ENCODE data around the gene EPG5.
"Not testable (repeated sequence)": the region's sequence is repeated elsewhere in the genome, so short reads cannot be mapped to it uniquely, and the experiment has no call there.

The EPG5 gene

GRCh38 chr18:45974088-45974536 lies 7.0 kb upstream of the EPG5 start:
- DNase-seq, result peak; percentile 86

DNA sequence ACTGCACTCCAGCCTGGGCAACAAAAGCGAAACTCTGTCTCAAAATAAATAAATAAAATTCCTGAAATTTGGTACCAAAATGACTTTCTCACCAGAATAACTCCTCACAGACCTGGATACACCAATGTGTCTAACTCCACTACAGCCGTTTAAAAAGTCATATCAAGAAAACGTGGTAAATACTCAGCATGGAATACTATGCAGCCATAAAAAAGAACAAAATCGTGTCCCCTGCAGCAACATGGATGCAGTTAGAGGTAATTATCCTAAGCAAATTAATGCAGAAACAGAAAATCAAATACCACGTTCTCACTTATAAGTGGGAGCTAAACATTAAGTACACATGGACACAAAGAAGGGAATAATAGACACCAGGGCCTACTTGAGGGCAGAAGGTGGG lies 2.2 kb downstream of the EPG5 start:
- not testable (repeated sequence) for DNase-seq

DNA sequence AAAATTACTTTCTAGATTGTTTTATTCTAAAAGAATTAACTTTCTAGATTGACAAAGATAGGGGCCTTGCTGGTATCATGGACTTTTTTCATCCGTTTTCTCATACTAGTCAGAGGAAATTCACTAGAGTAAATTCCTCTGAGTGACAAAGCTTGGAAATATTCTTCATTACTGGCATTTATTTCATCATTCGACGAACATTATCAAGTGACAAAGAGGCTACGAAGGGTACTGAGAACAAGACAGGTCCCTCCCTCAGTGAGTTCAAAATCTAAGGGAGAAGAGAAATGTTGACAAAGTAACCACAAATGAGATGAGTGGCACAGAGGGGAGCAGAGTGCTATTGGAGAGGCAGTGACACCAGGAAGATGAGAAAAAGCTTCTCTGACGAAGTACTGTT lies 4.3 kb downstream of the EPG5 start:
- DNase-seq, result peak; percentile 79

DNA sequence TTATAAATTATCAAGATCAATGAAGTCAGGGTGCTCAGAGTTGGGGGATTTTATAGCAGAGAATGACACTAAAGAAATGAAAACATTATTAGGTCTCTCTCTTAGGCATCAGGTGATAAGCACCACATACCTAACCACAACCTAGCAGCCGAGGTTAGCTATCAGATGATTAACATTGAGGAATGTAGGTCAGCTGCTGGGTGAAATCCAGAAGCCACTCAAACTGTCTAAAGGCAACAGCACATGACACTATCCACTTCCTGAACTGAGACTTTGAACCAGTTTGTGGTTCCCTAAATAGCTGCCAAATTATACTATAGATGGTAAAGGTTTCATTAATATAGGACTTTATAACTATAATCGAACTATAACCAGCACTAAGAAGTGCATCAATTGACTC lies 4.7 kb downstream of the EPG5 start:
- DNase-seq, result peak; percentile 76

GRCh38 chr18:45959484-45959883 lies 7.6 kb downstream of the EPG5 start:
- DNase-seq, result not testable (repeated sequence)

DNA sequence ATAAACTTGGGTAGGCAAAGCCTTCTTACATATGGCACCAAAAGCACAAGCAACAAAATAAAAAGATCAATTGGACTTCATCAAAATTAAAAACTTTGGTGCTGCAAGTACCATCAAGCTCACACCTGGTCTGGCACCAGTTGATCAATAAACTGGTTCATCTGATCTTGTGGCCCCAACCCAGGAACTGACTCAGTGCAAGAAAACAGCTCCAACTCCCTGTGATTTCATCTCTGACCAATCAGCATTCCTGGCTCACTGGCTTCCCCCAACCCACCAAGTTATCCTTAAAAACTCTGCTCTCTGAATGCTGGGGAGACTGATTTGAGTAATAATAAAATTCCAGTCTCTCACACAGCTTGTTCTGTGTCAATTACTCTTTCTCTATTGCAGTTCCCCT lies 8.4 kb downstream of the EPG5 start:
- peak; percentile 36 for DNase-seq

- no peak for DNase-seq
These were observed 9.1 kb downstream of the EPG5 start for GRCh38 chr18:45958027-45958426.

DNA sequence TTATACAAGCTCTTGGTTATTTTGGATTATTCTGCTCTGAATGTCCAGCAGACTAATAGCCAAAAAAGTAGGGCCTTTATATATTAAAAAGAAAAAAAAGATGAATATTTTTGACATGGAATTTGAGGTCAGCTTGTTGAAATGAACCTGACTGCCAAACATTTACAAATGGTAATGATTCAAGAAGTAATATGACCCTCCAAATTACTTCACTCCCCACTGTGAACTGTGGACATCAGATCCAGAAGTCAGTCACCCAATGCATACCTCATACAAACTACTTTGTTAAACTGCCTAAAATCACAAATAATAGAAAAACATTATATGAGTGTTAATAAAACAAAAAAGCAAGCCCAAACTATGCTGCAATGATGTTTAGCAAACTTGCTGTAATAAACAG lies 10.0 kb downstream of the EPG5 start:
- DNase-seq, result peak; percentile 68

DNA sequence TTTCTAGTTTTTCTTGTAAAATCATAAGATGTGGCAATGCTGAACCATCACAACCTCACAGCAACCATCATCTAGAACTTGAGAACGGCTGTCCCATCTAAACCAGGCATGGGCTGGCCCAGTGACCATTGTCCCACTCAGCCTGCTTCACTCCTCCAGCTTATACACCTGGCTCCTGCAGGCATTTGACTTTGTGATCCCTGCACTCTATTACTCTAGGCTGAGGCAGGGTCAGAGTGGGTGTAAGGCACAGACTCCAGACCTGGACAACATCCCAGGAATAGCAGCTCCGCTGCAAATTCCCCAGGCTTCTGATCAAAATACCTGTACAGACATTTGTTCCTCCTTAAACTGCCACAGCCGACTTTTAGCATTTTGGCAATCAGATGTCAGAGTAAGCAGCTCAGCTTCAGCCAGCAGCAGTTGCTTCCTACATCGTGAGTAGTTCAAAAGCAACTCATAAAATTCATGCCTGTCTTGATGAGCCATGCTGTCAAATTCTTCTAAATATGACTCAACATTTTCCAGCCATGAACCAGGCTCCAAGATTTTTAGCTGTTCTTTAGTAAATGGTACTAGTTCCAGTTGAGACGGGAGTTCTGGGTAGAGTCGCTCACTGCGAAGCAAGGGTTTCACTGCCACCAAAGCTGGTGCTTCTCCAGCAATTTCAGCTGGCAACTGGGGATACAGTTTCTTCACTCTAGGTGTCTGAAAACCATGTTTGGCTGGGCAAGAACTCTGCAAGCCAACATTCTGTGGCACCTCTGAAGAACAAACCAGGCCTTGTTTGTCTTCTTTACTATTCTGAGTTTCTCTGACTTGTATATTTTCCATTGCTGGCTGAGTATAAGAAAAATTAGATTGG lies 12.8 kb downstream of the EPG5 start:
- peak; percentile 94 for DNase-seq

GRCh38 chr18:45951016-45951714 lies 16.0 kb downstream of the EPG5 start:
- peak; percentile 93 for DNase-seq

DNA sequence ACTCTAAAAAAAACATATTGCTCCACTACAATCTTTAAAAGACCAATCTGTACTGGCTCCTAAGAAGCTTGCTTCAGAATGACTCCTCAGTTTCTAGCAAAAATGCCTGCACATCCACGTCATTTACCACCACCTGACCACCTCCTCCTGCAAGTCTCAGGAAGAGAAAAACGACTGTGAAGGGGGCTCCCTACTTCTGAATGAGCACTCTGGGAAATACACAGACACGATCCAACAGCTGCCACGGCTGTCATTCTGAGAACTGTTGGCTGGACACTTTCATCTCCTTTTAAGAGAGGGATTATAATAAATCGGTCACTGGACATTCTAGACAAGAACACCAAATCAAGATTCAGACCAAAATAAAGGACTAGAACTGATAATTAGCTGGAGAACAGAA lies 21.5 kb downstream of the EPG5 start:
- no peak for DNase-seq

DNA sequence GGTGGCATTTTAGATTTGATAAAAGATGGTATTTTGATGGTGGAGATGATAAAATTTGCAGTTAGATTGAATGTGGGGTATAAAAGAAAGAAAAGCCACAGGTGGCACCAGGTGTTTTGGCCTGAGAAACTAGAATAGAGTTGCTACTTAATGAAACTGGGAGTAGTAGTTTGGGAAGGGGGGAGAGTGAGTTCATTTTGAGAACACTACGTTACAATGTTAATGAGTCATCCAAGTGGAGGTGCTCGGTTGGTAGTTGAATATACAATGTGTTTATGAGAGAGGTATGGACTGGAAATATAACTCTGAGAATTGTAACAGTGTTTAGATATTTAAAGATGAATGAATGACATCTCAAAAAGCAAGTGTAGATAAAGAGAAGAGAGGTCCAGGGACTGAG lies 26.4 kb downstream of the EPG5 start:
- no peak for DNase-seq

DNA sequence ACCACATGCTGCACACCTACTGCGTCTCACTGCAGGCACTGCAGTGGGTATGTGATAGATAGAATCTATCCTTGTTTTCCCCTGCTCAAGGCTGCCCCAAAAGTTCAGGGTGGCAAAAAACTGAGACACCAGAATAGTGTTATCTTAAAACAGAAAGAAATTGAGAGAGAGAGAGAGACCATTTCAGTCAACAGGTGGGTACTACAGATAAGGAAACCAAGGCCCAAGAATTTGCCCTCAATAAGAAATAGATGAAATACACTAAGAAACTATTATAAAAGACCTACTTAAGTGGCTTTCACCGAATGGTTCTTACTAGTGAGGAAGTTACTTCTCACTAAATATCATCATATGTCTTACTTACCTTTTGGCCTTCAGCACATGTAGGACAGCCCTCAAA lies 27.9 kb downstream of the EPG5 start:
- DNase-seq, result no peak

GRCh38 chr18:45938488-45938935 lies 28.6 kb downstream of the EPG5 start:
- no peak for DNase-seq

- DNase-seq, result peak; percentile 65
These were observed 31.4 kb downstream of the EPG5 start for GRCh38 chr18:45935591-45936335.

- no peak for DNase-seq
These were observed 34.4 kb downstream of the EPG5 start for GRCh38 chr18:45932708-45933107.

- DNase-seq, result no peak
These were observed 36.2 kb downstream of the EPG5 start for GRCh38 chr18:45930963-45931362.

- no peak for DNase-seq
These were observed 40.4 kb downstream of the EPG5 start for GRCh38 chr18:45926691-45927090.

GRCh38 chr18:45926085-45926484 lies 41.0 kb downstream of the EPG5 start:
- DNase-seq, result no peak

- no peak for DNase-seq
These were observed 44.0 kb downstream of the EPG5 start for GRCh38 chr18:45923138-45923537.

- DNase-seq, result peak; percentile 25
These were observed 46.8 kb downstream of the EPG5 start for GRCh38 chr18:45920367-45920766.

- no peak for DNase-seq
These were observed 50.8 kb downstream of the EPG5 start for GRCh38 chr18:45916302-45916701.

DNA sequence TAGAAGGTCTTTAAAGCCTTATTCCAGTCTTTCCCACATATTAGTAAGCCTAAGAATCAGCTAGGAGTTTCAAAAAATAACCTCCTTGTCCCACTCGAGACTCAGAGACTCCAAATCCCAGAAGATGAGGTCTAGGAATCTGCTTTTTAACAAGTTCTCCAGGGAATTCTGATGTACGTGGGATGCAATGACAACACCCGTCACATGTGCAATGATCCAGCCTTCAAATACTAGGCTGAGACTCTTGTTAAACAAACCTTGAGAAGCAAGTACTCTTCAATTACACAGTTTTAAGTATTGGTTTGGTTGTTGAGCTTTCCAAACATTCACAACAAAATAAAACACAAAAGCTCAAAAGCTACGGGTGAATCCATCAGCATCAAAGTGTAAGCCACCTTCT lies 53.9 kb downstream of the EPG5 start:
- DNase-seq, result no peak

Measured in fibroblast of skin of abdomen (primary cell).